GDM1 (cell line): ENCODE data around the gene CIB1.
"Not testable (repeated sequence)": the region's sequence is repeated elsewhere in the genome, so short reads cannot be mapped to it uniquely, and the experiment has no call there.

Experiments
- DNase-seq: peaks from one replicate; lab custom pipeline; 2025; lab: John Stamatoyannopoulos, UW

CIB1 gene

GRCh38 chr15:90192961-90193786, 40.6 kb downstream of the CIB1 start:
- DNase-seq = peak; percentile 83

- peak; percentile 34 for DNase-seq
These were observed 41.8 kb downstream of the CIB1 start for GRCh38 chr15:90191794-90192509.

DNA sequence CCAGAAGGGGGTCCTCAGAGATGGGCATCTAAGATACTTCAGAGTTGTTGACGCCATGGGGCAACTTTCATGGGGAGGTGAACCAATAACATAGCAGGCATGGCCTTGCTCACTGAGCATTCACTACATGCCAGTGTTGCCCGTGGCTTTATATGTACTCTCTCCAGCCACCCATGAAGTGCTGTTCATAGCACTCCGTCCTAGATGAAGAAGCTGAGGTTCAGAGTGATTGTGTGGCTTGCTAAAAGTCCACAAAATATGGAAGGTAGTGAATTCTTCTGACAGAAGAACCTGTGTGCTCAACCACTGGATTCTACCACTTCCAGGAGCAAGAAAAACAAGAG, 42.4 kb downstream of the CIB1 start:
- no peak for DNase-seq

GRCh38 chr15:90190606-90191343, 43.0 kb downstream of the CIB1 start:
- no peak for DNase-seq

GRCh38 chr15:90189781-90190467, 43.8 kb downstream of the CIB1 start:
- DNase-seq = no peak

GRCh38 chr15:90188914-90189748, 44.6 kb downstream of the CIB1 start:
- DNase-seq = peak; percentile 42

- not testable (repeated sequence) for DNase-seq
These were observed 45.7 kb downstream of the CIB1 start for GRCh38 chr15:90188065-90188464.

- no peak for DNase-seq
These were observed 46.4 kb downstream of the CIB1 start for GRCh38 chr15:90187257-90187868.

- DNase-seq = no peak
These were observed 48.7 kb downstream of the CIB1 start for GRCh38 chr15:90184786-90185704.

- no peak for DNase-seq
These were observed 49.5 kb downstream of the CIB1 start for GRCh38 chr15:90184119-90184785.

- no peak for DNase-seq
These were observed 52.0 kb downstream of the CIB1 start for GRCh38 chr15:90181776-90182175.
